ENCODE results near the gene NAMPT. TPM values are rescaled to one million over a fixed set of nuclear protein-coding genes. Genes with fewer than 3 reads are reported as not detected.
A peak's percentile ranks its signal among the peaks of the same experiment; 100 is the strongest.

Gene NAMPT
- total RNA-seq, 4 donors from 2014 or later, result 107 to 199 (median 159) TPM

- no peak overlapping the region for H3K27ac ChIP-seq
- DNase-seq, result no peak
- intact Hi-C loops (cut with DNase I; ENCODE audit: low total_unique reads) (loop anchor here (10.0 kb wide), 4 partner anchors 223 to 1607 kb away; partner anchors contain the start of genes CBLL1, DLD and PUS7), in situ Hi-C loops (cut with MboI; ENCODE audit: low sequenced_read_pairs in 4 of 4) (loop anchor here in 3 of 4 donors (10.0 to 25.0 kb wide), 4 partner anchors 100 to 875 kb away; partner anchors contain the start of gene HBP1 (in 1 of the 3))
- no peaks in the 10 kb centered on the region for H3K9me3 ChIP-seq
- H3K4me3 ChIP-seq, result no peak overlapping the region
- H3K4me1 ChIP-seq, result peaks cover 7 to 11% of the 10 kb centered on the region in 2 donors
- TF ChIP-seq CTCF (IDR thresholded peaks at IDR 0.05 in 4 of 5, conservative IDR thresholded peaks at IDR 0.05 in 1 of 5) (no peak), POLR2A (IDR thresholded peaks at IDR 0.05) (no peak)
- ATAC-seq, result no peak
- H3K27me3 ChIP-seq, result no peaks in the 10 kb centered on the region
- H3K36me3 ChIP-seq, result no peaks in the 10 kb centered on the region
These were observed 3.0 kb upstream of the NAMPT start for GRCh38 chr7:106287786-106288185.

- Histone ChIP-seq H3K27ac (peak overlapping the region; percentile 87 to 98 (median 97)), H3K4me1 (peaks cover 18 to 22% of the 10 kb centered on the region in 2 donors), H3K36me3 (no peaks in the 10 kb centered on the region), H3K4me3 (peak overlapping the region; percentile 58 to 85 (median 72)), H3K9me3 (no peaks in the 10 kb centered on the region), H3K27me3 (no peaks in the 10 kb centered on the region)
- TF ChIP-seq POLR2A (IDR thresholded peaks at IDR 0.05) (no peak), CTCF (IDR thresholded peaks at IDR 0.05 in 4 of 5, conservative IDR thresholded peaks at IDR 0.05 in 1 of 5) (no peak)
- intact Hi-C loops (cut with DNase I; ENCODE audit: low total_unique reads) (loop anchor here (1.0 to 10.0 kb wide), 10 partner anchors 69 to 1609 kb away; partner anchors contain the start of genes CBLL1, CCDC71L, DLD and PUS7), in situ Hi-C loops (cut with MboI; ENCODE audit: low sequenced_read_pairs in 4 of 4) (loop anchor here in 3 of 4 donors (10.0 to 25.0 kb wide), 4 partner anchors 99 to 876 kb away; partner anchors contain the start of gene HBP1 (in 1 of the 3))
- no peak for DNase-seq
- no peak for ATAC-seq
These were observed 1.2 kb upstream of the NAMPT start for GRCh38 chr7:106285855-106286492.

- H3K36me3 ChIP-seq, result no peaks in the 10 kb centered on the region
- ATAC-seq, result peak; percentile 82 to 86
- intact Hi-C loops (cut with DNase I; ENCODE audit: low total_unique reads) (loop anchor here (1.0 to 10.0 kb wide), 10 partner anchors 68 to 1610 kb away; partner anchors contain the start of genes CBLL1, CCDC71L, DLD and PUS7), in situ Hi-C loops (cut with MboI; ENCODE audit: low sequenced_read_pairs in 4 of 4) (loop anchor here in 3 of 4 donors (10.0 to 25.0 kb wide), 4 partner anchors 98 to 877 kb away; partner anchors contain the start of gene HBP1 (in 1 of the 3))
- no peaks in the 10 kb centered on the region for H3K27me3 ChIP-seq
- H3K4me1 ChIP-seq, result peaks cover 18 to 24% of the 10 kb centered on the region in 2 donors
- H3K4me3 ChIP-seq, result peak overlapping the region; percentile 73 to 85 (median 78)
- H3K9me3 ChIP-seq, result no peaks in the 10 kb centered on the region
- DNase-seq, result peak; percentile 97 to 98
- TF ChIP-seq CTCF (IDR thresholded peaks at IDR 0.05 in 4 of 5, conservative IDR thresholded peaks at IDR 0.05 in 1 of 5) (peak in 1 of 5 experiments; percentile 7), POLR2A (IDR thresholded peaks at IDR 0.05) (peak; percentile 61 to 78)
- H3K27ac ChIP-seq, result peak overlapping the region; percentile 87 to 98 (median 97)
These were observed 470 bp upstream of the NAMPT start for GRCh38 chr7:106285051-106285854.

GRCh38 chr7:106283831-106284713 is 711 bp downstream of the NAMPT start:
- peak; percentile 54 to 55 for ATAC-seq
- peak in 1 of 2 donors; percentile 55 for TF ChIP-seq POLR2A (IDR thresholded peaks at IDR 0.05)
- no peak for TF ChIP-seq CTCF (IDR thresholded peaks at IDR 0.05 in 4 of 5, conservative IDR thresholded peaks at IDR 0.05 in 1 of 5)
- Histone ChIP-seq H3K9me3 (no peaks in the 10 kb centered on the region), H3K27ac (peak overlapping the region; percentile 87 to 98 (median 97)), H3K4me3 (peak overlapping the region; percentile 70 to 80 (median 74)), H3K4me1 (peaks cover 18 to 36% of the 10 kb centered on the region in 2 donors), H3K36me3 (no peaks in the 10 kb centered on the region), H3K27me3 (no peaks in the 10 kb centered on the region)
- in situ Hi-C loops (cut with MboI; ENCODE audit: low sequenced_read_pairs in 4 of 4), result loop anchor here in 3 of 4 donors (10.0 to 25.0 kb wide), 4 partner anchors 97 to 878 kb away; partner anchors contain the start of gene HBP1 (in 1 of the 3)
- peak; percentile 46 to 61 for DNase-seq
- intact Hi-C loops (cut with DNase I; ENCODE audit: low total_unique reads), result loop anchor here (2.0 to 10.0 kb wide), 9 partner anchors 67 to 1611 kb away; partner anchors contain the start of genes ATXN7L1, CBLL1, CCDC71L and DLD

Measured in gastrocnemius medialis (tissue), 4 donors.